ENCODE data around the gene MON1A. TPM values are rescaled to one million over a fixed set of nuclear protein-coding genes. Genes with fewer than 3 reads are reported as not detected.

MON1A gene
- total and polyA plus RNA-seq, 9 donors: 5.3 to 8.4 (median 7.0) TPM

GRCh38 chr3:49859576-49860305 lies 69.9 kb downstream of the MON1A start:
- DNase-seq: no peak
- no peak overlapping the region for H3K4me3 ChIP-seq (ENCODE audit: low read length)
- no peaks in the 10 kb centered on the region for H3K36me3 ChIP-seq (ENCODE audit: control insufficient read depth, insufficient read depth, low read length)
- H3K27ac ChIP-seq (ENCODE audit: low read length): no peak overlapping the region
- 91% methylated on average over 6 of the region's 12 CpGs for WGBS (ENCODE audit: insufficient coverage)
- H3K9me3 ChIP-seq (replicated peaks; ENCODE audit: control insufficient read depth, low read depth, low read length): no peaks in the 10 kb centered on the region
- peaks cover 11% of the 10 kb centered on the region for H3K27me3 ChIP-seq (ENCODE audit: control insufficient read depth, insufficient read depth, low read length)
- H3K4me1 ChIP-seq (ENCODE audit: control insufficient read depth, insufficient read depth, low read length): peaks cover 13% of the 10 kb centered on the region

Other genes with a start within 250 kb of the MON1A start
- gene MST1, start 240.3 kb downstream of the MON1A start, total RNA-seq: 7.0 TPM
- gene MST1, start 240.3 kb downstream of the MON1A start, polyA plus RNA-seq (ENCODE audit: insufficient read depth in 1 of 8, insufficient read length in 8 of 8, low replicate concordance in 1 of 8): 10 to 100 TPM in 3 of 8 donors, 1 to 10 TPM in 5; 7.1 to 30.3 (median 9.8) TPM
- gene RNF123, start 240.3 kb downstream of the MON1A start, total RNA-seq: 20.4 TPM
- gene RNF123, start 240.3 kb downstream of the MON1A start, polyA plus RNA-seq (ENCODE audit: insufficient read depth in 1 of 8, insufficient read length in 8 of 8, low replicate concordance in 1 of 8): 10 to 100 TPM; 32.2 to 46.5 (median 37.0) TPM
- 1.2 TPM for gene AMIGO3, start 210.1 kb downstream of the MON1A start, total RNA-seq
- gene AMIGO3, start 210.1 kb downstream of the MON1A start, polyA plus RNA-seq (ENCODE audit: insufficient read depth in 1 of 8, insufficient read length in 8 of 8, low replicate concordance in 1 of 8): 1 to 10 TPM; 1.6 to 3.8 (median 3.3) TPM
- 12.2 TPM for gene GMPPB, start 205.9 kb downstream of the MON1A start, total RNA-seq
- gene GMPPB, start 205.9 kb downstream of the MON1A start, polyA plus RNA-seq (ENCODE audit: insufficient read depth in 1 of 8, insufficient read length in 8 of 8, low replicate concordance in 1 of 8): 10 to 100 TPM; 11.1 to 15.3 (median 12.7) TPM
- 12.6 TPM for gene IP6K1, start 143.3 kb downstream of the MON1A start, total RNA-seq
- 10 to 100 TPM; 18.5 to 27.2 (median 23.7) TPM for gene IP6K1, start 143.3 kb downstream of the MON1A start, polyA plus RNA-seq (ENCODE audit: insufficient read depth in 1 of 8, insufficient read length in 8 of 8, low replicate concordance in 1 of 8)
- not detected for gene CDHR4, start 129.9 kb downstream of the MON1A start, total RNA-seq
- under 1 TPM in 6 of 8 donors, not detected in 2; 0.06 to 0.52 (median 0.15) TPM for gene CDHR4, start 129.9 kb downstream of the MON1A start, polyA plus RNA-seq (ENCODE audit: insufficient read depth in 1 of 8, insufficient read length in 8 of 8, low replicate concordance in 1 of 8)
- 13.2 TPM for gene INKA1, start 126.5 kb downstream of the MON1A start, total RNA-seq
- gene INKA1, start 126.5 kb downstream of the MON1A start, polyA plus RNA-seq (ENCODE audit: insufficient read depth in 1 of 8, insufficient read length in 8 of 8, low replicate concordance in 1 of 8): 10 to 100 TPM in 5 of 8 donors, 1 to 10 TPM in 3; 8.2 to 17.6 (median 10.9) TPM
- gene UBA7, start 115.9 kb downstream of the MON1A start, total RNA-seq: 23.3 TPM
- gene UBA7, start 115.9 kb downstream of the MON1A start, polyA plus RNA-seq (ENCODE audit: insufficient read depth in 1 of 8, insufficient read length in 8 of 8, low replicate concordance in 1 of 8): 10 to 100 TPM; 19.8 to 31.6 (median 23.6) TPM
- gene TRAIP, start 73.2 kb downstream of the MON1A start, total RNA-seq: 4.5 TPM
- gene TRAIP, start 73.2 kb downstream of the MON1A start, polyA plus RNA-seq (ENCODE audit: insufficient read depth in 1 of 8, insufficient read length in 8 of 8, low replicate concordance in 1 of 8): 1 to 10 TPM; 3.8 to 6.7 (median 5.4) TPM
- 0.22 TPM for gene CAMKV, start 59.9 kb downstream of the MON1A start, total RNA-seq
- gene CAMKV, start 59.9 kb downstream of the MON1A start, polyA plus RNA-seq (ENCODE audit: insufficient read depth in 1 of 8, insufficient read length in 8 of 8, low replicate concordance in 1 of 8): 1 to 10 TPM in 2 of 8 donors, under 1 TPM in 6; 0.08 to 2.1 (median 0.57) TPM
- 1.2 TPM for gene MST1R, start 25.9 kb downstream of the MON1A start, total RNA-seq
- 1 to 10 TPM; 1.8 to 5.0 (median 3.4) TPM for gene MST1R, start 25.9 kb downstream of the MON1A start, polyA plus RNA-seq (ENCODE audit: insufficient read depth in 1 of 8, insufficient read length in 8 of 8, low replicate concordance in 1 of 8)
- 58.9 TPM for gene RBM6, start 10.3 kb upstream of the MON1A start, total RNA-seq
- gene RBM6, start 10.3 kb upstream of the MON1A start, polyA plus RNA-seq (ENCODE audit: insufficient read depth in 1 of 8, insufficient read length in 8 of 8, low replicate concordance in 1 of 8): 10 to 100 TPM; 61.3 to 87.9 (median 72.8) TPM
- gene RBM5, start 159.1 kb upstream of the MON1A start, total RNA-seq: 161 TPM
- gene RBM5, start 159.1 kb upstream of the MON1A start, polyA plus RNA-seq (ENCODE audit: insufficient read depth in 1 of 8, insufficient read length in 8 of 8, low replicate concordance in 1 of 8): 100 to 1,000 TPM; 126 to 206 (median 157) TPM
- gene SEMA3F, start 225.5 kb upstream of the MON1A start, total RNA-seq: 9.1 TPM
- 10 to 100 TPM in 6 of 8 donors, 1 to 10 TPM in 2; 9.9 to 28.6 (median 14.4) TPM for gene SEMA3F, start 225.5 kb upstream of the MON1A start, polyA plus RNA-seq (ENCODE audit: insufficient read depth in 1 of 8, insufficient read length in 8 of 8, low replicate concordance in 1 of 8)